ENCODE measurements around the gene KLK14. TPM values are rescaled to one million over a fixed set of nuclear protein-coding genes. Genes with fewer than 3 reads are reported as not detected.

KLK14 gene
- total RNA-seq, 1 donor from 2014 or later = 0.82 TPM

DNA sequence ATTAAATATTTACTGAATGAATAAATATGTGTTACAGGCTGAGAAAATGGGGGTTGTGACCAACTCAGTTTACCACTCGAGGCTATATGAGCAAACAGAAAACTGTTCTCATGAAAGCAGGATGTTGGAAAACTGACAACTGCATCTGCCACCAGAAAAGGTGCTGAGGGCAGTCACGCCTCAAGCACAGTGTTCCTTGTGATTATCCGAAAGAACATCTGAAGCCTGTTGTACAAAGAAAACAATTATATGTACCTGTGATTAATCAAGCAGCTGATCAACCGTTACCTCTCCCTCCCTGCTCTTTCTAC is 11.6 kb downstream of the KLK14 start:
- Mint-ChIP-seq H3K4me1 (no peaks in the 10 kb centered on the region), H3K36me3 (ENCODE audit: low read depth) (no peaks in the 10 kb centered on the region), H3K4me3 (no peak overlapping the region), H3K27ac (no peak overlapping the region), H3K9me3 (peaks cover 11% of the 10 kb centered on the region), H3K27me3 (peaks cover 14% of the 10 kb centered on the region)
- ATAC-seq (ENCODE audit: low read depth) (no peak), DNase-seq (no peak)
- POLR2A ChIA-PET = no interaction called here
- intact Hi-C loops (cut with micrococcal nuclease) = no loop called here
- TF ChIP-seq, protein P1, sequence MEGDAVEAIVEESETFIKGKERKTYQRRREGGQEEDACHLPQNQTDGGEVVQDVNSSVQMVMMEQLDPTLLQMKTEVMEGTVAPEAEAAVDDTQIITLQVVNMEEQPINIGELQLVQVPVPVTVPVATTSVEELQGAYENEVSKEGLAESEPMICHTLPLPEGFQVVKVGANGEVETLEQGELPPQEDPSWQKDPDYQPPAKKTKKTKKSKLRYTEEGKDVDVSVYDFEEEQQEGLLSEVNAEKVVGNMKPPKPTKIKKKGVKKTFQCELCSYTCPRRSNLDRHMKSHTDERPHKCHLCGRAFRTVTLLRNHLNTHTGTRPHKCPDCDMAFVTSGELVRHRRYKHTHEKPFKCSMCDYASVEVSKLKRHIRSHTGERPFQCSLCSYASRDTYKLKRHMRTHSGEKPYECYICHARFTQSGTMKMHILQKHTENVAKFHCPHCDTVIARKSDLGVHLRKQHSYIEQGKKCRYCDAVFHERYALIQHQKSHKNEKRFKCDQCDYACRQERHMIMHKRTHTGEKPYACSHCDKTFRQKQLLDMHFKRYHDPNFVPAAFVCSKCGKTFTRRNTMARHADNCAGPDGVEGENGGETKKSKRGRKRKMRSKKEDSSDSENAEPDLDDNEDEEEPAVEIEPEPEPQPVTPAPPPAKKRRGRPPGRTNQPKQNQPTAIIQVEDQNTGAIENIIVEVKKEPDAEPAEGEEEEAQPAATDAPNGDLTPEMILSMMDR (IDR thresholded peaks at IDR 0.05) = no peak
- CTCF ChIA-PET = no interaction called here

DNA sequence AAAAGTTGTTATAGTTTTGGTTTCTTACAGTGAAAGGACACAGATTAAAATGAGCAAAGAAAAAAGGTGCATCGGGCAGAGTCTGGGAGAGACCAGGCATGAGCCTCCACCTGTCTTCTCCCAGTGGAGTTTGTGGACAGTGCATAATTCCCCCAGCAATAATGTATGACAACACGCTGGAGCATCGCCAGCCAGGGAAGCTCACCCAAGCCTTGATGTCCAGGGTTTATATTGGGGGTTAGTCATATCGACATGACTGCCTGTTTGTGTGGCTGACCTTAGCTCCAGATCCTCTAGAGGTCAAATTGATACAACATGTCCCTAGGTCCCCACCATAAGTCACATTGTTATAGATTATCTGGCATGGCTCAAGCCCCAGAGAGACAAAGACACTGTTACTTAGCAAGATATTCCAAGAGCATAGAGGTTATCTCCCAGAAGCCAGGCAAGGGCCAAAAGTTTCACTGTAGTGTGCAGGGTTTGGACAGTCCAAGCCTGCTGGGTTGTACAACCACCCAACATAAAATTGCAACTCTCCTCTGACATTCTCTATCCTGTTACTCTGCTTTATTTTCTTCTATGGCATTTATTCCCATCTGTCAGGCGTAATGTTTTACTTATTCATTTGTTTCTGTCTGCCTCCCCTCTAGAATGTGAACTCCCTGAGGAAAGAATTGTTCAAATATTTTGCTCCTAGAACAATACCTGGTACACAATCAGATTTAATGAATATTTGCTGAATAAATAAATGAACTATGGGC is 12.2 kb downstream of the KLK14 start:
- Mint-ChIP-seq H3K36me3 (ENCODE audit: low read depth) (no peaks in the 10 kb centered on the region), H3K4me1 (no peaks in the 10 kb centered on the region), H3K27ac (no peak overlapping the region), H3K4me3 (no peak overlapping the region), H3K27me3 (peaks cover 17% of the 10 kb centered on the region), H3K9me3 (peaks cover 11% of the 10 kb centered on the region)
- DNase-seq = no peak
- intact Hi-C loops (cut with micrococcal nuclease) = no loop called here
- no peak for ATAC-seq (ENCODE audit: low read depth)
- CTCF ChIA-PET = no interaction called here
- POLR2A ChIA-PET = no interaction called here
- TF ChIP-seq, protein P1 (IDR thresholded peaks at IDR 0.05) = no peak

DNA sequence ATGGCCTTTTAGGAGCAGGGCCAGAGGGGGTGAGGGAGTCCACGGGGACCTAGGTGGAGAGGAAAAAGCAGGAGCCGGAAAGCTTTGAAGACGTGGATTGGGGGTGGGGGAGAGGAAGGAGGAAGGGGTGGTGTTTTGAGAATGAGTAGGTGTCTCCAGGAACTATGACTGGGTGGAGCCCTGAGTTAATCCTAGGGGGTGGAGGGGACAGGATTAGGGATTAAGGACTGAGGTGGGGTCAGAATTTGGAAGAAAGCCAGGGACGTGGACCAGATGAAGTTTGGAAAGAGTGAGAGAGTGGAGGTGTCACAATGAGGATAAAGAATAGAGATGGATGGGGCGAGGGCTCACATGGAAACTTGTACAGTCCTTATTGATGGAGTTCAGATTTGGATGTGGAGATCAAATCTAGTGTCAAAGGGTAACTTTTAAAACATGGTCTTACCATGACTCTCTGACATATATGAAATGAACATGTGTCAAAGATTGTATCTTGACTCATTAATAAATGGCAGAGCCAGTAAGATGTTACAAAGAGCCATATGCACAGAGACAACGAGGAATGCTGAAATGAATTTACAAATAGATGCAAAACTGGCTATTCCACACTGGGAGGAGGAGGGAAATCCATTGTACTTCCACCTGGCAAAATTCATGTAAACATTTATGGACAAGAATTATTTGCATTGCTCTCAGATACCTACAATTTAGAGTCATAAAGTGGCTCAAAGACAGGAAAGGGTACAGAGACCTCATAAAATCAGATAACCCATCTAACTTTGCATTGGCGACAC is 16.1 kb downstream of the KLK14 start:
- no peaks in the 10 kb centered on the region for H3K4me1 Mint-ChIP-seq
- POLR2A ChIA-PET = no interaction called here
- no peak overlapping the region for H3K4me3 Mint-ChIP-seq
- ATAC-seq (ENCODE audit: low read depth) (no peak), DNase-seq (no peak)
- peaks cover 36% of the 10 kb centered on the region for H3K27me3 Mint-ChIP-seq
- CTCF ChIA-PET = no interaction called here
- TF ChIP-seq, protein P1 (IDR thresholded peaks at IDR 0.05) = no peak
- intact Hi-C loops (cut with micrococcal nuclease) = no loop called here
- H3K9me3 Mint-ChIP-seq = peaks cover 2% of the 10 kb centered on the region
- no peaks in the 10 kb centered on the region for H3K36me3 Mint-ChIP-seq (ENCODE audit: low read depth)
- H3K27ac Mint-ChIP-seq = no peak overlapping the region

DNA sequence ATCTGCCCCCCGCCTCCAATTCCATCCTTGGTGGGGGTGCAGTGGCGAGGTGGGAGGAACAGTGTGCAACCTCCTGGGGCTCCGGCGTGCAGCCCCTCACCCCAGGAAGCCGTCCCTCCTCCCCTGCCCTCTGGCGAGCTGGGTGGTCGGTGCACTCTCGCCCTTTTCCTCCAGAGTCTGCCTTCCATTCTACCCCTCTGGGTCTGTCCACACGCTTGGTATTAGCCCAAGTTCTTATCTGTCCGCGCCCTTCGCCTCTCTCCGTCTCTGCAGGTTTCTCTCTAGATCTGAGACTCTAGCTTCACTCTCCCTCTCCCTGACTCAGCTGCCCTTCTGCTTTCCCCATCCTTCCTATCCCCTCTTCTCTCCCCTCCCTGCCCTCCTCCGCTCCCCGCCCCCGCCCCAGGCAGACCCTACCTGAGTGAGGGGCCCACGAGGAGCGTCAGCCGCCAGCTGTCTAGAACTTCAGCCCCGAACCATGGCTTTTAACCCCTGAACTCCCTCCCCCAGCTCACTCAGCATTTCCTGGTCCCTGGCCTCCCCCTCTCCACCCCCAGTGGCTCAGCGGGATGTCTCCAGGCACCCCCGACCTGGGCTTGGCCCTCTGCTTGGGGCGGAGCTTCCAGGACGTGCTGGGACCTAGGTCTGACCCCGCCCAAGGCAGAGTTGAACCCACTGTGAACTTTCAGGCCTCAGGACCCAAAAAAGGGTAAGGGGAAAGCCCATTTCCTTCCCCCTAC is 17.3 kb downstream of the KLK14 start:
- no peaks in the 10 kb centered on the region for H3K4me1 Mint-ChIP-seq

More for the DNA sequence above, 17.3 kb downstream of the KLK14 start:
- H3K4me3 Mint-ChIP-seq = no peak overlapping the region
- ChIA-PET POLR2A (no interaction called here), CTCF (no interaction called here)
- TF ChIP-seq, protein P1 (IDR thresholded peaks at IDR 0.05) = no peak
- intact Hi-C loops (cut with micrococcal nuclease) = no loop called here
- no peak overlapping the region for H3K27ac Mint-ChIP-seq
- no peak for ATAC-seq (ENCODE audit: low read depth)
- H3K9me3 Mint-ChIP-seq = peaks cover 2% of the 10 kb centered on the region
- DNase-seq = no peak
- peaks cover 41% of the 10 kb centered on the region for H3K27me3 Mint-ChIP-seq
- H3K36me3 Mint-ChIP-seq (ENCODE audit: low read depth) = no peaks in the 10 kb centered on the region

All from activated B cell treated with CpG ODN at 0.5 μM for 24 hours (primary cell).